A673 (cell line): Measurements from ENCODE around the gene CROCC2.

ENCODE experiments used
- CTCF ChIP-seq: fragments of 300-800, 200-600 bp; sonication (generic); conservative IDR thresholded peaks from 2 replicates; pipeline ENCODE4 v1.5.1; 2017; ENCODE audit warnings: low read depth, mild to moderate bottlenecking, antibody characterized with exemption, low read length, moderate library complexity, mixed read lengths
- EZH2 ChIP-seq: fragments of 200-600 bp; sonication (generic); IDR thresholded peaks from 2 replicates; pipeline ENCODE4 v1.6.1; 2017; ENCODE audit warnings: borderline replicate concordance, low read depth, mild to moderate bottlenecking, mixed read lengths, antibody characterized with exemption, low read length; ENCODE audit not compliant: poor library complexity, severe bottlenecking

DNA sequence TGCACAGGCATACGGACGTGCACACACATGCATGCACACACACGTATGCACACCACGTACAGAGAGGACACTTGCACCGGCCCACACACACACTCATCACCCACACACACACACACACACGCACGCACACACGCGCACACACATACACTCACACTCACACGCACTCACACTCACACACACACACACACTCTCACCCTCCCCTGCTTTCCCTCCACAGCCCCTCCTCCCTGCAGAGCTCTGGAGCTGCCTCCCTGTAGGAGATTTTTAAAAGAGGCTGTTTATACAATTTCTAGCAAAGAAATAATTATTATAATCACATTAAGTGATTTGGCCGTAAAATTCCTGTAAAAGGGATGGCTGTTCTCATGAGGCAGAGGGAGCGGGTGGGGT lies 55.8 kb downstream of the CROCC2 start:
- no peak for TF ChIP-seq CTCF
- TF ChIP-seq EZH2: no peak
